ENCODE data around the gene NEDD8.

The NEDD8 gene

GRCh38 chr14:24255438-24255837, 23.3 kb upstream of the NEDD8 start:
- H3K4me3 ChIP-seq (ENCODE audit: low read length) = no peak overlapping the region
- TF ChIP-seq CTCF (conservative IDR thresholded peaks at IDR 0.05; ENCODE audit: low read length) = no peak
- no peak for DNase-seq (ENCODE audit: low read depth)

- DNase-seq (ENCODE audit: low read depth) = no peak
- H3K4me3 ChIP-seq (ENCODE audit: low read length) = no peak overlapping the region
- TF ChIP-seq CTCF (conservative IDR thresholded peaks at IDR 0.05; ENCODE audit: low read length) = no peak
These were observed 22.6 kb upstream of the NEDD8 start for GRCh38 chr14:24254630-24255392.

- no peak overlapping the region for H3K4me3 ChIP-seq (ENCODE audit: low read length)
- no peak for DNase-seq (ENCODE audit: low read depth)
- no peak for TF ChIP-seq CTCF (conservative IDR thresholded peaks at IDR 0.05; ENCODE audit: low read length)
These were observed 21.8 kb upstream of the NEDD8 start for GRCh38 chr14:24253936-24254335.

- no peak for DNase-seq (ENCODE audit: low read depth)
- no peak for TF ChIP-seq CTCF (conservative IDR thresholded peaks at IDR 0.05; ENCODE audit: low read length)
- H3K4me3 ChIP-seq (ENCODE audit: low read length) = no peak overlapping the region
These were observed 20.3 kb upstream of the NEDD8 start for GRCh38 chr14:24252289-24253124.

GRCh38 chr14:24251880-24252288, 19.7 kb upstream of the NEDD8 start:
- peak; percentile 33 for TF ChIP-seq CTCF (conservative IDR thresholded peaks at IDR 0.05; ENCODE audit: low read length)
- no peak overlapping the region for H3K4me3 ChIP-seq (ENCODE audit: low read length)
- peak; percentile 38 for DNase-seq (ENCODE audit: low read depth)

- no peak for DNase-seq (ENCODE audit: low read depth)
- TF ChIP-seq CTCF (conservative IDR thresholded peaks at IDR 0.05; ENCODE audit: low read length) = no peak
- H3K4me3 ChIP-seq (ENCODE audit: low read length) = no peak overlapping the region
These were observed 18.2 kb upstream of the NEDD8 start for GRCh38 chr14:24250354-24250753.

All from AG10803 (cell line).